ENCODE measurements around the gene DLGAP1.

The DLGAP1 gene

DNA sequence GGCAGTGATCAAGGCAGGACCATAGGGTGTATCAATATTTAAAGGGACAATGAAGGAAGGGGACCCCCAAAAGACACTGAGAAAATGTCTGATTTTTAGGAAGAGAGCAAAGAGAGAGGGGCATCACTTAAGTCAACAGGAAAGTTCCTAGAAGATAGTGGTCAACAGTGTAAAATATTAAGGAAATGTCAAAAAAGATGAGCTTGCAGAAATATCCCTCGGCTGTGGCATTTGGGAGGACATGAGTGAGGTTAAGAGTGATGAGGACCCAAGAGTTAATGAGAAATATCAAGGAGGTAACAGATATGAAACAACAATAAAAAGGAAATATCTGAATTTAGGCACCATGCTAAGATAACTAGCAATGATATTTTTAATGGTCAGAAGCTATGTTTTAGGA, 665.6 kb downstream of the DLGAP1 start:
- no peak for DNase-seq

- no peak for DNase-seq
These were observed 670.2 kb downstream of the DLGAP1 start for GRCh38 chr18:3784949-3785348.

- no peak for DNase-seq
These were observed 672.2 kb downstream of the DLGAP1 start for GRCh38 chr18:3782901-3783300.

DNA sequence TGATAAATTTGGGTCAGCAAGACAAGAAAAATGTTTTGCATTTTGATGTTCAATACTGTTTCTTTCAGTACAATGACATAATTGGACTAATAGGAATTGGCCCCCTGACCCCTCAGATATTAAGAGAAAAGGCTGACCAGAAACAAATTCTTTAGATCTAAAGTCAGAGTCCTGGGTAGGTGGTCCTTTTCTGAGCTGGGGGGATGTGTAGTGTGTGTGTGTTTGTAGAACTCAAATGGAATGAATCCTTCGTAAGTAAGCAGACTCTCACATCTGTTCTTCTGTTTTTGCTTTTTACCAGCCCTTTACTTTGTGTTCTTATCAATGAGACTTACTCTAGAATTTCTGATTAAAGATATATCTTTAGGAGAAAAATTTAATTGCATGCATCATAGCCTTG, 677.4 kb downstream of the DLGAP1 start:
- no peak for DNase-seq

GRCh38 chr18:3777122-3777521, 678.0 kb downstream of the DLGAP1 start:
- no peak for DNase-seq

DNA sequence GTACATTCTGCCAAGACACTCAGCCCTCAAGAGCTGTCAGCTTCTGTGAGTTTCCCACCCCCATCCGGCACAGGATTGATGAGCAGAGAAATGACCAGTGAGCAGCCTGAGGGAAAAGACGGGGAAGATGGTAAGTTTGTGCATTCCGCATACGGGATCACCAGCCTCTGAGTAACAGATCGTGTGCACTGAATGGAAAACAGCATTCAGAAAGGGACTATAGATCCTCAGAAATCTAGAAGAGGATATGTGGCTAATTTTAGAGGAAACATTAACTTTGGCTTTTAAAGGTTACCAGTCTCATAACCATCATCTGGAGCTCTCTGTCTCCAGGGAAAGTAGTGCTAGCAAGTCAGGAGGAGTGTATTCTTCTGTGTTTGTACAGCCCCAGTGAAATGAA, 679.1 kb downstream of the DLGAP1 start:
- DNase-seq = no peak

DNA sequence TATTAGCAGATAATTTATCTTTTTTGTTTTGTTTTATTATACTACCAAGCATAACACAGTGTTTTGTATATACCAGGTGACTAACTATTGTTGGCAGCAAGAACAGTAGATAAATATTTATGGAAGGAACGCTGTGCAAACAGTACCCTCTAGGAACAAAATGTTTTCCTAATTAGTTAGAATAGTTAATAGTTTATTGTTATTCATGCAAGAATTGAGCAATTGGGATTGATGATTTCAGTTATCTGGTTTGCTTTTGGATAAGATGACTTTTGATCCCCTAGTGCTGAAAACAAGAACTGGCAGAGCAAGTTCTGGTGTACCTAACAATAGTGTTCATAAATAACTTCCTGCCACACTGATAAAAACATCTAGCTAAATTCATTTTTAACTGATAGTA, 681.8 kb downstream of the DLGAP1 start:
- DNase-seq = no peak

DNA sequence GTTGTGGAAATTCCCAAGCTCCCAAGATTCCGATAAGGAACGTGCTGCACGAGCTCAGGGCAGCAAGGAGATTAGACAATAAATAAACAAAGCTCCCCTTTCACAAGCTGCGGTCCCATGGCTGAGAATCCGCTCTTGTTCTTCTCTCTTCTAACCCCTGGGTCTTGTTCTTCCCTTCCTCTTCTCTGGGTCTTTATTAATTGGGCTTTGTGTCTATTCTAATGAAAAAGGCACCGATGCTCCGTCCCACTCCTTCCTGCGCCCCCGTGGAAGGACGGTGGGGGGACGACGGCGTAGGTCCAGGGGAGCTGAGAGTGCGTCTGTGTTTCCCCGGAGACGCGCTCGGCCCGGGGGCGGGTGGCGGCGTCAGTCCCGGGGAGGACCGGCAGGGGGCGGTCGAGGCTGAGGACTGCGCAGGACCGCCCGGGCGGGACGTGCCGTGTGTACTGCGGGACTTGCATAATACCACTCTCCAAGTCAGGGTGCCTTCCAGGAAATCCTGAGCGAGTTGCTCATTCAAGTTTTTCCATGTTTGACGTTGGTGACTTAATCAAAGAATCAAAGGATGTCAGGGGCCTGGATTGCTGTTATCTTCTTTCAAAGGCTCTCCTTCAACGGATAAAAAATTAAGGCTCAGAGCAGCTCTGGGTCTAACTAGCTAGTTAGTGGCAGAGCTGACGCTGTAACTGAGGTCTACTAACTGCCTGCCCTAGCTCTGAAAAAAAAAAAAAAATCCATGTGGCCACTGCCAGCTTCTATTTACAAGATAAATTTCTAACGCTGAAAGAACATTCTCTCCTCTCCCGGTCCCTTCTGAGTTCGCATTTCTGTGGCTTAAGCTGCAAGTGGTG, 683.8 kb downstream of the DLGAP1 start:
- DNase-seq = peak in 54 of 56 donors; percentile 17 to 91 (median 72)

GRCh38 chr18:3761266-3761665, 693.8 kb downstream of the DLGAP1 start:
- DNase-seq = no peak

GRCh38 chr18:3760741-3761140, 694.4 kb downstream of the DLGAP1 start:
- no peak for DNase-seq

GRCh38 chr18:3759099-3759498, 696.0 kb downstream of the DLGAP1 start:
- DNase-seq = no peak

DNA sequence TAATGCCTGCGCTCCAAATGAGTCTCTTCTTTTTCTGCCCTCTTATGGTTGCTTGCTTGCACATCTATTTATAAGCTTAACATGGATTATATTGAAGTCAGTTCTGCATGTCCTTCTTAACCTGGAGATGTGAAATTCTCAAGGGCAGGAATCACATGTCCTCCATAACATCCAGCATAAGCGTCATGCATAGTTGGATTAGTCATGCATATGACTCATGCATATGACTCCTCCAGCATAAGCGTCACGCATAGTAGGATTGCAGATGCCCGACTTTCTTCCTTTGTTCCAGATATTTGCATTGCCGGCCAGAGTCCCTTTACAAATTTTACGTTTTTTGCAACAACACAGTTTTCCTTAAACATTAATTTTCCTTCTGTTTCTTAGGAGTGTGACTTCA, 696.6 kb downstream of the DLGAP1 start:
- no peak for DNase-seq

GRCh38 chr18:3757361-3757760, 697.7 kb downstream of the DLGAP1 start:
- DNase-seq = no peak

- no peak for DNase-seq
These were observed 702.0 kb downstream of the DLGAP1 start for GRCh38 chr18:3753106-3753505.

DNA sequence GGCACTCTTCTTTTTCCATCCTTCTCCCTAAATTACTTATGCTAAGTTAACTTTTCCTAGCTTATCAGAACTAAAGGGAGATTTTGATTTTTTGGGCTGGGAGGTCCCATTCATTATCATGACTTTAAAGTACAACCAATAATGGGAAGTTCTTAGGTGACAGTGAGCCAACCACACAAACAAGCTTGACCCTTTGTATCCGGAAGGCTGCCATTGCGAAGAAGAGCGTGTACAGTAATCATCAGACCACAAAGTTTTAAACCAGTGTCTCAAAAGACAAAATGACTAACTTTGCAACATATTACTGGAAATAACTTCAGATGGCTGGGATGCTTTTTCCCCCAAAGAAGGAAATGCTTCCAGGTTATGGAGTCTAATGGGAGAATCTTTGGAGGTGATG, 707.0 kb downstream of the DLGAP1 start:
- DNase-seq = no peak

- DNase-seq = no peak
These were observed 707.7 kb downstream of the DLGAP1 start for GRCh38 chr18:3747176-3747973.

DNA sequence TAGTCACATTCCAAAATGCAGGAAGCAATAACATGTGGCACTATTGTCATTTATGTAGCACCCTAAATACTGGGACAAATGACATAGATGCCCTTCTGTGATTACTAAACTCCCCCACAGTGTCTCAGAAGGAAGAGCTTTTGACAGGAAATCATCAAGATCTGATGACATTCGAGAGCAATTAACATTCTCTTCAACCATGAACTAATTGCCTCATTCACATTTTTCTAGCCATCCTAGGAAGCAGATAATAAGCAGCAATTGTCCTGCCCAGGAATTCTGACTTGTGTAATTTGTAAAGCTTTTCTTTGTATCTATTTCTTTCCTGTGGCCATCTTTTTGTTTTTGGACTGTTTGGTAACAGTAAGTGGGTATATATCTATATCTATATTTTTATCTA, 712.6 kb downstream of the DLGAP1 start:
- no peak for DNase-seq

- no peak for DNase-seq
These were observed 713.8 kb downstream of the DLGAP1 start for GRCh38 chr18:3741333-3741732.

DNA sequence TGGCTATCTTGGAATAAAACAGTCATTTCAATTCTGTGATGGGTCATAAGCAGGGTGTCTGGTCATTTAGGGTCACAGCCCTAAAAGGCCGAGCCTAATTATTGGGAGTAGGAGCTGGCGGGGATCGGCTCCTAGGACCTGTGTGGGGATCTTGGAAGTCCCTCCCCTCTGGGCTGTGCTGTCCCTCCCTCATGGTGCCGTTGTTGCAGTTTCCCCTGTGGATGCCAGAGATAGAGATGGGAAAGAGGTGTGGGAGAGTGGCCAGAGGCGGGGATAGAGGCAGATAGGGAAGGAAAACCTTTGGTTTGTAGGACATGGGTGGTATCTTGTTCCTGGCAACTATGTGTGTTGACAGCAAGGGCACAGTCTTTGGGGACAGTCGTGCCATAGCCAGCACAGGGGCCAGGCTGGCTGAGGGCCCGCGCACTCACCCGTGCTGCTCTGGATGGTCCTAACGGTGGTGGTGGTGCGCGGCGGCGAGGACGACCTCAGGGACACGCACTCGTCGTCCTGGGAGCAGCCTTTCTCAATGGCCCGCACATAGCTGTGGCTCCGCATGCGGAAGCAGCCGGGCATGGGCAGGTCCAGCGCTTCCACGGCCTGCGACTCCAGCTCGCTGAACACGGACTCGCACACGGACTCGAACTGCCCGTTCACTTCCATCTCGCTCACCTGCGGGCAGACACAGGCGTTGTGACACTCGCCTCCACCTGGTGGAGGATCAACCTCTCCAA, 726.2 kb downstream of the DLGAP1 start:
- DNase-seq = no peak

DNA sequence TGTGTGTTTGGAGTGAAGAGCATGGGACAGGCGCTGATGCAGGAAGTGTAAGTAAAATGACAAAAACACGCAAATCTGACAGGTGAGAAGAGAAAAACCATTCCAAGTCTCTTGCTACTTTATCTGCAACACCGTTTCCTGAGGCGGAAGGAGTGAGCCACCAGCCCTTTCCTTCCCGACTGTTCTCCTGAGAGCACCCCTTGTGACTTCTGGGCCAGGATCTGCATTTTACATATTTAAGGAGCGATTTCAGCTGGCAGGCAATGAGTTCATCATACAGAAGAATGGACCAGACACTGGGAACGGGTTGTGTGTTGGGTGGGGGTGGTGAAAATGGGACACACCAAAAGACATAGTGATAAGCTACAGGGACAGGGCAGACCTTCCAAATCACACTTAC, 727.8 kb downstream of the DLGAP1 start:
- DNase-seq = no peak

DNA sequence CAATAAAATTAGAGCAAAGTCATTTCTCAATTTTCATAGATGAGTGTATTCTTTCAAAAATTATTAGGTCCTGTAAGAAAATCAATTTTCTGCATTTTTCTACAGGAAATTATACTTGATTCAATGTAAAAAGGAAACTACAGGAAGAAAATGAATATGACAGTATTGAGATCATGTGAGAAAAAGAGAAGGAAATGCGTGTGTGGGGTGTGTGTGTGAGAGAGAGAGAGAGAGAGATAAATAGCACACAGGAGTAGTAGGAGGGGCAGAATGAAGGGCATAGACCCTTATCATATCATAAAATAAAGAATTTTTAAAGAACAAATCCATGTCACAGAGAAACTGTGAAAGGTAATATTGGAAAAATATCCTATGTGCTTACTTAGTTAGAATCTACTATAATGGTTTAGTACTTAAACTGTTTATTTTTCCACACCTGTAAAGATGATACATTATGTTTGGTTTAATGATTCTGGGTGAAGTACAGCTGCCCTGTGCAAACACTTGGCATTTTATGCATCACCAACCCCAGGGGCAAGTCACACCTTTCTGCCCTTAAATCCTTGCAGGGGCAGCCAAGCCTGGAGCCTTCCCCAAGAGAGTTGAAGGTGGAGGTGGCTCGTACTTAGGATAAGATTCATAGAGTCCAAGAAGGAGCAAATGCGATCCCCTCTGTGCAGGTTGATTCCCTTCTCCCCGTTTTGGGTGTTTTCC, 728.7 kb downstream of the DLGAP1 start:
- no peak for DNase-seq

Data from amygdala (tissue), 56 donors.